GM04503 (cell line): ENCODE measurements around the gene EPHA5.

Experiments
- DNase-seq: peaks from one replicate; pipeline ENCODE4 v3.0.0-alpha.2; 2012; ENCODE audit warnings: low read depth

Gene EPHA5

DNA sequence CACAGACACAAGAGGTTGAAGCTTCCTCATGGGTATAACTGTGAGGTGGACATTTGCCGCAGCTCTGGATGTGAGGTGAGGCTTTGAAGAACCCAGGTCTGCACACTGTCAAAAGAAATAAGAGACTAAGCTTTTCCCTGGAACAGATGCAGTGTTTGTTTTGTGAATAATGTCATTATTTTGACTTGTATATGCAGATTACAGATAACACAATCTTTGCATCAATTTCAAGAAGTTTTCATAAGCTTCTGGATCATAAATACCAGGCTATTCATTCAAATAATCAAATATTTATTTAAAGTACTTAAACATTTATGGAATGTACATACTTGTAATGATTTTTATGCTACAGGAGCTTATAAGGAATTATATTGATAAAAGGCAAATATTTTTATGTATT lies 174.8 kb downstream of the EPHA5 start:
- DNase-seq = no peak

DNA sequence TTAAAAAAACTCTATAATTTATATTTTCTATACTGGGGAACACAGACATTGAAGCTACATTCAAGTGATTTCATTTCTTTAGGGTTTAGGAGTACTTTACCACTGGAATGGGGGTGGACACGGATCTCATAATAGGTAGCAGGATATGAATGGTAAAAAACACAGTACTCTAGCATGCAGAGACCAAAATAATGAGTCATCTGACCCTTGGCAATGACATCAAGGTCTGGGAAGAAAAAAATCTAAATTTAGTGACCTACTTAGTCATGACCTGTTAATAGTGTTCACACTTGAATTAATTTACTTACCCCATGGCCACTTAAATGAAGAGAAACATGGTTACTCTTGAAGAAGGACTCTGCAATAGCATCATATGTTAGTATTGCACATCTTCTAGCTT lies 187.9 kb downstream of the EPHA5 start:
- no peak for DNase-seq

DNA sequence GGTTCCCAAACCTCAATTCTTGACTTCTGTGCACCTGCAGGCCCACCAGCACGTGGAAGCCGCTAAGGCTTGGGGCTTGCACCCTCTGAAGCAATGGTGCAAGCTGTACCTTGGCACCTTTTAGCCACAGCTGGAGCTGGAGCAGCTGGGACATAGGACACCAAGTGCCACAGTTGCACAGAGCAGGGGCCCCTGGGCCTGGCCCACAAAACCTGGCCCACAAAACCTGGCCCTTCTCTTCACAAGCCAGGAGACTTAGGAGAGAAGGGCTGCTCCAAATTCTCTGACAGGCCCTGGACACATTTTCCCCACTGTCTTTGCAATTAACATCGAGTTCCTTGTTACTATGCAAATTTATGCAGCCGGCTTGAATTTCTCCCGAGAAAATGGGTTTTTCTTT lies 197.8 kb downstream of the EPHA5 start:
- DNase-seq = no peak

DNA sequence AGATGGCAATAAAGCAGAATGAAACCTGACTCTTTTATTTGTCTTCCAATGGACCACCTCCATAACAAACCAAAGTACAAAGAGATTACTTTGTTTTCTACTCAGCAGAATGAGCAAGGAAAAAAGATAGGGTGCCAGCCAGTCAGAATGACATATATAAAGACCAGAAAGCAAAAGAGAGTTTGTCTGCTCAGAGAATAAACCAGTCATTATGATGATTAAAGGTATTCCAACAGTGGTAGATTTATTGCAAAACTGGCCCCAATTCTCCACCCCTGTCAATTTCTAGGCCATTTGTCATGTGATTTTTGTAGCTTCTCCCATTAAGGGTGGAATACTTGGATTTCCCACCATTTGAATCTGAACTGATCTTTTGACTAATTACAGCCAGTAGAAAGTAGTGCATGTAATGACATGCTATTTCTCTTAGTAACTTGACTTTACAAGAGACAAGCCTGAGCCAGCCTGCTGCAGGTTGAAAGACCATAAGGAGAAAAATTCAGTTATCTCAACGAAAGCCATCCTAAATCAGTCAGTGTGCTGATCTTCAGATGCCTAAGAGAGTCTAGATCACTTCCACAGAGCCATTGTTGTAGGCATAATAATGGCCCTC lies 203.1 kb downstream of the EPHA5 start:
- DNase-seq = no peak

DNA sequence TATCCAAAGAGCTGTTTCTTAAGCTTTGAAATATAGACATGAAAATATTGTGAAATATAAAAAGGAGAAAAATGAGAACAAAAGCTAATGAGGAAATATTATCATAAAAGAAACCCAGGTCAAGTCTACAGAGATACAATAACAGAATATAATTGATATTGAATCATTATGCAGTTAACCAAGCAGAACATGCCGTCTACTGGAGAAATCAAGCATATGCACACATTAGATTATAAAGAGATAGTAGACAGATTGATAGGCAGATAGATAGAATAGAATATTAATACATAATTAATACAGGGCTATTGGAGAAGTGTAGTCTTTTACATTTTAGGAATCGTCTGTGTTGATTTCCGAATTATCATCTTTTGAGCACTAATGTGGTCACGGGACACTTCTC lies 208.5 kb downstream of the EPHA5 start:
- no peak for DNase-seq

DNA sequence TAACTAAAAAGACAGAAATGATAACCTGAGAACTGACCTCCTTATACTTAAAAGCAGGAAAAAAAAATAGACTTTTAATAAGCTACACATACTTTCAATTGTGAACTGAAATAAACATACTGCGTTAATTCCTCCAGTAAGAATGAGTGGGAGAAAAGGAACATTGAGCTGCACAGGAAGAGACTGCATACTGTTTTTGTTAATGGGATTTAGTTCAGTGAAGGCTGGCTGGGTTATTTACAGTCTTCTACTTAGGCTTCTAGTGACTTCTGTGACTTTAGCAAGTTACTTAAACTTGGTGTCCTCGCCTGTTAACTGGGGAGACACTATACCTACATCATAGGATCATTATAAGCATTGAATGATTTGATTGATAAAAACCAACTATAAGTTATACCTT lies 213.3 kb downstream of the EPHA5 start:
- no peak for DNase-seq

DNA sequence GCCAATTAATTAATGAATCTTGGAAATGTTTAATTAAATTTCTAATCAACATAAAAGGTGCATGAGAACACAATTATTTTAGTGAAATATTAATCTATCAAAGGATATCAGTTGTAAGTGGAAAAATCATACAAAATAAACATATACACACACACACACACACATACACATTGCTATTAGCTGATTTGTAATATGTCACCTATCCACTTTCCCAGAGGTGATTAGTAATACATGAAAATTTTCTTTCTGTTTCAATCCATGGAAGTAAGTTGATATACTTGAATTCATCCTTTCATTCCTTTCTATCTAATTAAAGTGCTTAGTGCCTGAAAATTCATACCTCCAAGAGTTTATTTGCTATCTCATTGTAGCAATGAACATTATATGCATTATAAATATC lies 213.7 kb downstream of the EPHA5 start:
- DNase-seq = no peak

DNA sequence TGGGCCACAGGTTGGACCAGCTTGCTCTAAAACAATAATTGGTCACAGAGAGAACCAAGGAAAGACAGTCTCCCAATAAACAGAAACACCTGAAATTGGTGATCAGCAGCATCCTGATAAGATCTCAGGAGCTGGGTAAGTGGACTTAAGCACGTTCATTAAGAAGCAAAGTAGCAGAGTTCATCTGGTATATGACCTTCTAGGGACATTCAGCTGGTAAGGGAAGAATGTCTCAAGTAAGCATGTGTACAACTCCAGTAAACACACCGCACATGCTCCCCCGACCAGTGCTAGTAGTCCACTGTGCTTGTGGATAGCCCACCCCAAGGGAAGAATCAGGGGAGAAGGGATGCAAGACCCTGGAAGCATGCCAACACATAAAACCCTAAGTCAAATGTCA lies 216.9 kb downstream of the EPHA5 start:
- no peak for DNase-seq

DNA sequence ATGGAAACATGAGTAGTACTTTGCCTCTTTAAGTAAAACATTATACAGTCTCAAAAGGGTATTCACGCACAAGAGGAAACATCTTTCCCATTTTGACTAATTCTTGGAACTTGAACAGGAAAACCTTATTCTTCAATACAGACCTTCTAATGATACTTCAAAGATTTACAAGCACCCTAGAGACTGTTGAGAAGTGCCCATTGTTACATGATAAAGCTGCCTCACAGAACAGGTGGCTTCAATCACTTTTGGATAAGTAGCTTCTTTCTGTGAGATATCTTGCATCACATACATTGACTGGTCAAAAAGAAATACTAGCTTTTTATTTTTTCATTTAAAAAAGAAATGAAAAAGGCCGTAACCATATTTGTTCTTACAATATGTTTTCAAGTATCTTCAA lies 219.4 kb downstream of the EPHA5 start:
- no peak for DNase-seq

DNA sequence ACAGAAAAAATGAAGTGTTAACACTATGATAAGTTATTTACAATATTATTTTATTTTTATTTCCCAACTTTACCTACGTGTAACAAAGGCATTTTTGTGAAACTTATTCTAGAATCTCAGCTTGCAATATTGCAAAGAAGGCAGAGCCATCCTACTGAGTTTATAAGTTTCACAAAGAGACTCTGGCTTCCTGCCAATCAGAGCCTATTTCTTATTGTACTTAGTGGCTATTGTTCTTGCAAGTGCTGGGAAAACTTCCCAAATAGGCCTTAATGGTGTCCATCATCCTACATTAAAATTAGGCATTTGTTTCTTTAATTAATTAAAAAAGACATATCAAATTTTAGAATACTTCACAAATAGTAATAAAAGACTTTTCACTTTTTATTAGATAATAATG lies 233.2 kb downstream of the EPHA5 start:
- DNase-seq = no peak

DNA sequence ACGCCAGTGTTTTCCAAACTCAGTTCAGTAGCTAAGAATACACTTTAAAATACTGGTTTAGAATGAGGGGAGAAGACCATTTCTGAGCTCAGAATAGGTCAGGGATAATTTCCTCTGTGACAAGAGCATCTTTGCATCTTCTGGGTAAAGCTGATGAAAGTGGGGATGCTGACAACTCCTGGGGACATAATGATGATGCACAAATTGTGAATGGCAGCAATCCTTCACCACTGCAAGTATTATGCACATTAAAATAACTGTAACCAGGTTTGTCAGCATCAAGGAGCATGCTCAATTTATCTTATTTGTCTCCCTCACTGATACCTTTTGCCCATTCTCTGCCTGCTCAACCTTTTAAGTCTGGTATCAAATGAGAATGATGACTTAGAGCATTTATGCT lies 248.2 kb downstream of the EPHA5 start:
- DNase-seq = no peak

DNA sequence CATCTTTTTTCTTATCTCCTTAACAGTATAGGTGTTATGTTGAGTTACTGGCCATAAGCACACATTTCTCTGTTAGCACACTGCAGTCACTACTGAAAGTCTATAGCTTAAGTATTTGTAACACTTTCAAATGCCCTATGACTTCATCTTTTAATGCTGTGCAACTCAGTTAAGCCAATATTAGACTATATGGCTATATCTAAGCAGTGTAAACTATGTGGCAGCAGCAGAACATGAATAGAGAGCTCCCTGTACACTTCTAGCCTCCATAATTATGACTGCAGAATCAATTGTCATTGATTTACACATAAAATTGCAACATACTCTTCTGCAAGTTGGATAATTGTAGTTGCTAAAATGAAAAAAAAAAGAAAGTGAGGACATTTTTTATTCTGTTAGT lies 250.3 kb downstream of the EPHA5 start:
- DNase-seq = no peak

DNA sequence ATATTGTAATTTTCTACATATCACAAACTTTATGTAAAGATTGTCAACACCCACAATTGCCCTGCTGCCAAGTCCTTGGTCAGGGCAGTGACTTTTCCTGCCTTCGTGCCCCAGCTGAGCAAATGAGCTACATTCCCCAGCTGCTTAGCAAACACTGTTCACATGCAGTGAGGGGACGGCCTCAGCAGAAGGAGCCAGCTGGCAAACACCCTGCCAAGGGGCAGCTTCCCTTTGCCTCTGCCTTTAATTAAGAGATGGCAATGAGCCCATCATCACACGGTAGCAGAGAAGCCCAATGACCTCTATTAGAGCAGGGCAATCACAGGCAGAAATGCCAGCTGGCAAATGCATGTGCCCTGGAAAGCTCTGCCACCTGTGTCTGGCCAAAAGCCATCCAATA lies 253.4 kb downstream of the EPHA5 start:
- no peak for DNase-seq

DNA sequence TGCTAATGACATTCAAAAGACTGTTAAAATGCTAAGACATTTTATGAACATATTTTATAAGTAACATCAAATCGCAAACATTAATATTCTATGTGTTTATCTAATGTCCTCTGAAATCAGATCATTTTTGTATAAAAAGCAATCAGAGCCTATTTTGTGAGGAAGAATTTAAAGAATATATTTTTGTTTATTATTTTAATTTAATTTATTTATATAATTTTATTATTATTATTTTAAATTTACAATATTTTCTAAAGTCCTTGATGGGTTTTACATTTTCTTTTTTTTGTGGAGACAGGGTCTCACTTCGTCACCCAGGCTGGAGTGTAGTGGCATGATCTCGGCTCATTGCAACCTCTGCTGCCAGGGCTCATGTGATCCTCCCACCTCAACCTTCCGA lies 262.8 kb downstream of the EPHA5 start:
- DNase-seq = no peak

DNA sequence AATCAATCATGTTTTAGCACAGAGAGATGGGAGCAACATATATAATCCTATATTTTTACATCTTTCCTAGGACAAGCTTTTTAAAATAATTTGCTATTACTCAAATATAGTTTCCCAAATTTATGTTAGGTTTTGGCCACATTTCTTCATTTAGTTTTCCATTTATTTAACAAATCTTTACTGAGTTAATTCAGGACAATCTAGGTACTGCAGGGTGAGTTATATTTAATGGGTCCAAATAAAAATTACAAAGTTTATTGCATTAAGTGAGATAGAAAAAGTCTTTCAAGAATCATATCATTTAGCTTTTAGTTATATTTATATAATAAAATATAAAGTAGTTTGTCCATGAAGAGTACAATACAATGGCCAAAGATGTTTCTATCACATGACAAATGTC lies 269.2 kb downstream of the EPHA5 start:
- DNase-seq = no peak

DNA sequence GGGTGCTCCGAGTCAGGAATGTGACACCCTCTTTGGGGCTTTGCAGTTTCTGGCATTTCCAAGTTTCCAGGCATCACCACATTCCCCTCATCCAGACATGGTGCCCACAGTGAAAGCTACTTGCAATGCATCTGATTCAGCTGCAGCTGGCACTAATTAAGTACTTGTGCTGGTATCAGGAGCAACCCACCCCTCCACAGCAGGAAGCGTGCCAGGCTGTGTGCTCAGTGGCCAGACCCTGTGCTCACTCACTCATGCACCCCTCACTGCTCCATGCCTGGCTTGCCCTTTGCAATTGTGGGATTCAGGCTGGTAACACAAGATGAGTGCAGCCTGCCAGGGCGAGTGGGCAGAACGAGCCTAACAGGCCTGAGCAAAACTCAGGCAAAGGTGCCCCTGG lies 271.2 kb downstream of the EPHA5 start:
- DNase-seq = no peak

DNA sequence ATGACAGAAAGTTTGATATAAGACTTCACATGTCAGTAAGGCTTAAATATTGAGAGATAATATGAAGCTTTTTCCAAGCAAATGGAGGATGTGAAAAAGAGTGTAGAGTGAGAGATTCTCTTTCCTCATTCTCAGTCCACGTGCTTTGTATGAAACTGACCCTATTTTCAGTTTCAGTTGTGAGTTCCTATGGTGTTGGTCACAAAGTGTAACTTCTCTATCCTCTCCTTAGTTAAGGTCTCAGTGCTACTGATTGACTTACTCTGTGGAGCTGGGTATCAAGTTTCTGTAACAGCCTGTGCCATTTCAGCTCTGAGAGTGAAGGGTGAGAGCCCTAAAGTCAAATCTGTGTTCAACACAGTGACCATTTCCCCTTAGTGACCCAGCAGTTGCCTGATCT lies 277.2 kb downstream of the EPHA5 start:
- no peak for DNase-seq

DNA sequence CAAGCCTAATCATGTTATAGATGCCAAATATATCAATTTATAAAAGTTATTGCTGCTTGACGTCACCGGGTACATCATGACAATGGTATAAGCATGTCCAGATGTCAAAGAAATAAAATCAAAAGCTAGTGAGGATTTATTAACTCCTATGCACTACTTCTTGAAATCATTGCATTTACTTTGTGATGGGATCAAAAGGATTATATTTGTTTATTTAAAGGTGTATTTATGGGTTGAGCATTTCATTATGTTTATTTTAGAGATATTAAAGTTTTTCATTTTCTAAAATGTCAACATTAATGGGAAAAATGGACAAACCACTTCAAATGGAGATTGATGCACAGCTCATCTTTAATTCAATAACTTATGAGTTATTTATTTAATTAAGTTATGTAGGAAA lies 277.8 kb downstream of the EPHA5 start:
- DNase-seq = no peak

DNA sequence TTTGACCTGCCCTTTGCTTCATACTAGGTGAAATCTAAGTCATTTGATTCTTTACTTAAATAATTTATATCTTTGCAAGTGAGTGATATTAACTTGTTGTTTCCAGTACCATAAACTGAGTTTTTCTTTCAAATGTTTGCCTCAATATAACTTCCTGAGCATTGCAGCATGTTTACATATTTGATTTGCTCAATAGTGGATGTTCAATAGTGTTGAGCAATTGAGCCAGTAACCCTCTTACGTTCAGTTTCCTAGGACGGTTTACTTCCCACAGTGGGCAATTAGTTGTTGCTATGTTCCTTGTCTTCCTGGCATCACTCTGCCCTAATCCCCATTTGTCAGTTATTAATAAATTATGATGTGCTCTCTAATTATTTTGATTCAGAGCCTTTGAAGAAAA lies 278.5 kb downstream of the EPHA5 start:
- DNase-seq = no peak

DNA sequence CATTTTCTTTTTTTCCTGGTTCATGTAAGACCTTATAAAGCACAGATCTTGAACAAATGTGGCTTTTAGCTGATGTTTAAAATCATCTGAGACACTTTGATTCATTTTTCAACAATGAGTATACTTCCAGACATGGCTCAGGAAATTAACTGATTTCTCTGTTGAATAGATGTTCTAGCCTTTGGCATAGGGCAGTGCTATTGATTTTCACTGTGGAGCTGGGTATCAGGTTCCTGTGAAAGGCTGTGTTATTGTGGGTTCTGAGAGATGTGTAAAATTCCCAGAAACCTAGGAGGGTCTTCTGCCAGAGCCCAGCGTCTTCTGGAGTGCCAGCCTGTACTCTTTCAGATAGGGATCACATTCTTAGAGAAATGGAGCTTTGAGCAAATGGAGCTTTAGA lies 278.9 kb downstream of the EPHA5 start:
- DNase-seq = no peak

DNA sequence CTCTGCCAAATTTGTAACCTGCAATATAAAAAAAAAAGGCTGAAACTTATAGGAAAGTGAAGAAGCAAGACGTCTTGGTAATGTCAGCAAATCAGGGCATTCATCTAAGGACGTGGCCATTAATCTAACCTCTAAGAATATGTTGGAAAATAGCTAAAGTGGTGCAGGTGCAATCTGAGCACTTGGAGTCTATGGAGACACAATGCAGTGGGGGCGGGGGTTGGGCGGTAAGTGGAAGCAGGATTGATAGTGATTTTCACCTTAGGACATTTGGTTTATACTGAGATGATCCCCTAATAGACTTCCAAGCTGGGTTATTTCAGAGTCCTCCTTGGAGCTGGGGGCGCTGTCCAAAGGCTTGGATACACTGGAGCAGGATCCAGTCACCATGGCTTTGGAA lies 283.4 kb downstream of the EPHA5 start:
- no peak for DNase-seq

DNA sequence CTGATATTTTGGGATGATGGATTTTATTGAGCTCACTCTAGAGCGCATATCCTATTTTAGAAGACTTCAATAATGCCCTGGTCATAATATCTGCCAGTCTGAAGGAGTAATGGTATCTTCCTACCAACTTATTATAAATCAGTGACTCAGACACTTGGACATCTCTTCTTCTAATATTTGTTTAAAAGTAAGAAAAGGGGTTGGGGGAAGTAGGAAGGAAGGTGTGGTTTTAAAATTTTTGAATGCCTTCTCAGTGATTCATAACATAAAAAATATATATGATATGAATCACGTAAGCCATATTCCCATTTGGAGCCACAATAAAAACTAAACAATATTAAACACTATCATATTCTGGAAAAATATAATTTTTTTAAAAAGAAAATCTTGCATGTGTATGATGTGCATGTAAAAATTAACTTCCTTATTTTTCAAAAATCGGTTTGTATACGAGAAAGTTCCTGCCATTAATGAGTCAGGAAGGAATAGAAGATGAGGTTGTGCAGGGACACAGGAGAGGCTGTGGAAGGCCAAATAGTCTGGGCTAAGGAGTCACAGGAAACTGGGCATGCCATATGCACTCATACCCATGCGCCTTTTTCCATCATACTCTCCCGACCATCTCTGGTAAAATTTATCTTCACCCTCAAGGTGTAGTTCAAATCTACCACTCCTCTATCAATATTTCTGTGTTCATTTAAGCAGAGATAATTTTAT lies 286.5 kb downstream of the EPHA5 start:
- DNase-seq = no peak

DNA sequence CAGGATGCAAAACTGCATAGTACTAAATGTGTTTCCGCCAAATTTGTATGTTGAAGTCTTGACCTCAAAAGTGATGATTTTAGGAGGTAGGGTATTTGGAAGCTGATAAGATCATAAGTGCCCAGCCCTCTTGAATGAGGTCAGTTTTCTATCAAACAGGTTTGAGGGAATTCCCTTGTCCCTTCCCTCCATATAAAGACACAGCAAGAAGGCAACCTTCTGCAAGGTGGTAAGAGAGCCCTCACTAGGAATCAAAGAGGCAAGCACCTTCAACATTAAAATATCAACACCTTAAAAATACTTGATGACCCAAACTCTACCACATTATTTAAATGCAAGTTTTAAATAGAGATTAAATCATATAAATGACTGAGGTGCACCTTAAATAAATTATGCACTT lies 288.6 kb downstream of the EPHA5 start:
- no peak for DNase-seq

DNA sequence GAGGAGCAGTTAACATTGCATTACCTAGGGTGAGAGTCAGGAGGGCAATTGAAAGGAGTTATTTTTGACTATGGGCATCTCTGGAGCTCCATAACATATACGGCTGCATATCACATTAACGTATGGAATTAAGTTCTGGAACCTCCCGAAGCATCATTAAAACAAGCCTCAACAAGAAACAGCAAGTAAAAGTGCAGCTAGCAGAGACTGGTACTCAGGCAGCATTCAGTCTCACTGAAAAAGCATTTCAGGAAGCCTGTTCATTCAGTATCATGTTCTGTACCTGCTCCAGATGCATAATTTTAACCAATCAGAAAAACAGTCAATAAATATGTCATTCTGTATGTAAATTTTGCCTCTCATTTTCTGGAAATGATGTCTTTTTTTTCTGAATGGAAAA lies 299.6 kb downstream of the EPHA5 start:
- DNase-seq = no peak
